IPS-11a (cell line): Measurements from ENCODE around the gene HSPB6.

Experiments used
- H3K4me3 ChIP-seq: one replicate; pipeline ENCODE4 v1.5.1; 2013; ENCODE audit warnings: low read depth, low read length, control low read depth

The HSPB6 gene

DNA sequence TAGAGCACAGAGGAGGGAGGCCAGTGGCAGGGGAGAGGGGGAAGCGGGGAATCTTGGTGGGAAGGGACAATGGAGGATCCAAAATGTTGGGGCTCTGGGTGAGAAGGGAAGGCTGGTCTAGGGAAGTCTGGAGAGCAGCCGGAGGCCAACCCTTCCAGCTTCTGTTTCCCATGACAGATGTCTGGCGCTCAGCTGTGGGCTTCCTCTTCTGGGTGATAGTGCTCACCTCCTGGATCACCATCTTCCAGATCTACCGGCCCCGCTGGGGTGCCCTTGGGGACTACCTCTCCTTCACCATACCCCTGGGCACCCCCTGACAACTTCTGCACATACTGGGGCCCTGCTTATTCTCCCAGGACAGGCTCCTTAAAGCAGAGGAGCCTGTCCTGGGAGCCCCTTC lies 10.3 kb downstream of the HSPB6 start:
- H3K4me3 ChIP-seq: no peak overlapping the region

DNA sequence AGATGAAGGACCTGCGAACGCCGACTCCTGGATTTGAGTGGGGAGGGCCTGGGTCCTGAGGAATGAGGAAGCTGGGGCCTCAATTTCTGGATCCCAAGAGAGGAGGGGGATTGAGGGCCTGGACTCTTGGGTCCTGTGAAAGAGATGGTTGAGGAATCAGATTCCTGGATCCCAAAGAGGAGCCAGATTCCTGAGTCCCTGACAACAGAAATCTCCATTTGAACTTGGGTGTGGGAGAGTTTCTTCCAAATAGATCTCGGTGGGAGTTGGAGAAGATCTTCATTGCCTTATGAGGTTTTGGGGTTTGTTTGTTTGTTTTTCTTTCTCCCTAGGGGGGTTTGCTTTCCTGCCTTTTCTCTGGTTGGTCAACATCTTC lies 10.8 kb downstream of the HSPB6 start:
- H3K4me3 ChIP-seq: peak overlapping the region; percentile 79

DNA sequence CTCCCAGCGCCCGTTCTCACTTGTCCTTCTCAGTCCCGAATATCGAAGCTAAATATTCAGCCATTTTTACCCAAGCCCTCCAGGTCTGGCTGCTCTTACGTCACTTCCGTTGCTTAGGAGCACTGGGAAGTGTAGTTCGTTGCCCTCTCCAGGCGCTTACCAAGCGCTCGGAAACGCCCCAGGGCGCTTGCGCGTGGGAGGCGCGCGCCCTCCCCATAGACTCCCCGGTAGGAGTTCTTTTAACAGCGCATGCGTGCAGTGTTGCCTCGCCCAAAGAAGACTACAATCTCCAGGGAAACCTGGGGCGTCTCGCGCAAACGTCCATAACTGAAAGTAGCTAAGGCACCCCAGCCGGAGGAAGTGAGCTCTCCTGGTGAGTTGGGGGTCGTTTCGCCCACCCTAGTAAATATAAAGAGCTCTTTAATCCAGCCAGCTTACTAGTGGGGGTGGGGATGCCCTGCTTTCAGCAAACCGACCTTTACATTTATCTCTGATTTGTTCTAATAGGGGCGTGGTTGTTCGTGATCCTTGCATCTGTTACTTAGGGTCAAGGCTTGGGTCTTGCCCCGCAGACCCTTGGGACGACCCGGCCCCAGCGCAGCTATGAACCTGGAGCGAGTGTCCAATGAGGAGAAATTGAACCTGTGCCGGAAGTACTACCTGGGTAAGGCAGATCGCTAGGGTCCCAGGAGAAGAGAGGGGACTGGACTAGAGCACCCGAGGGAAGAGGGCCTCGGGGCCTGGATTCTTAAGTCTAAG lies 11.3 kb downstream of the HSPB6 start, which contains the start of the genes PSENEN and U2AF1L4:
TSS of gene PSENEN (plus strand) at position 324 of the 759 bp plus-strand sequence. CDS start at position 604, 280 bp downstream.
TSS of gene U2AF1L4 (minus strand) at position 91 of the 759 bp plus-strand sequence. CDS start at position 64, 27 bp downstream.
- H3K4me3 ChIP-seq: peak within 1 kb of the TSS; percentile 79

GRCh38 chr19:35744430-35745327 lies 12.2 kb downstream of the HSPB6 start:
- peak overlapping the region; percentile 79 for H3K4me3 ChIP-seq

- no peak overlapping the region for H3K4me3 ChIP-seq
These were observed 13.0 kb downstream of the HSPB6 start for GRCh38 chr19:35743640-35744429.

DNA sequence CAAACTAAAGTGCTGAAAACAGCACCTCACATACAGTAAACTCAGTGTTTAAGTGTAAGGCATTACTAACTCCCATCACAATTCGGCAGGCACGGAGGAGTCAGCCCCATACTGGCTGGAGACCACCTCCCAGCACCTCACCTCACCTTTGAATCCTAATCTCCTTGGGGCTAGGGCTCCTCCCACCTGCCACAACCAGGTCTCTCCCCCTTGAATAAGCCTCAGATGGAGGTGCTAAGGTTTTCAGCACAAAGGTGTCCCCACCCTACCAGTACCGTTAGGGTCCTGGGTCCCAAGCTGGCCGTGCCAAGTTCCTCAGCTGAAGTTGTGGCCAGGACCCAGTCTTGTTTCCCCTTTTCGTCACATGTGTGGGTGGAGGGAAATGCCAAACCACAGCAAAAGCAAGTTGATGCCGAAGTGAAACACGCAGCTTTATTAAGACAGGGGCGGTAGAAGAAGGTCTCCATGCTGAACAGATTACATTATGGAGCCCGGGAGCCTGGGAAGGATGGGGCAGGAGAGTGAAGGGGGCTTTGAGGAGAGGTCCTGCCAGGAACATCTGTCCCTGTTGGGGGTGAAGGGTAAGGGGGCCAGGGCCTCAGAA lies 14.6 kb downstream of the HSPB6 start, which contains the start of gene IGFLR1:
TSS of gene IGFLR1 (minus strand) at position 332 of the 604 bp plus-strand sequence. CDS start 1,272 bp downstream, outside the sequence.
- H3K4me3 ChIP-seq: no peak within 1 kb of the TSS

DNA sequence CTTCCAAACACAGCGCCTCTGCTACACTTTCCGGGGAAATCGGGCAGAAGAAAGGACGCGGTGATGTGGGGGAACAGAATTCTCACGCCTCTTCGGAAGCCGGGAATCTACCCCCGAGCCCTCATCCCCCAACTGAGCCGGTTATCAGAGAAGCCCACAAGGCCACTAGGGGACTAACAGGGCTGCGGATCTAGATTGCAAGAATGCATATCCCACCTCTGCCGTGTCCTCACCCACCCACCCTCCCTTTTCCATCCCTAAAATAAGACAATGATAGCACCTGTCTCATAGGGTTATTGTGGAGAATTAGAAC lies 15.7 kb downstream of the HSPB6 start:
- peak overlapping the region; percentile 50 for H3K4me3 ChIP-seq

DNA sequence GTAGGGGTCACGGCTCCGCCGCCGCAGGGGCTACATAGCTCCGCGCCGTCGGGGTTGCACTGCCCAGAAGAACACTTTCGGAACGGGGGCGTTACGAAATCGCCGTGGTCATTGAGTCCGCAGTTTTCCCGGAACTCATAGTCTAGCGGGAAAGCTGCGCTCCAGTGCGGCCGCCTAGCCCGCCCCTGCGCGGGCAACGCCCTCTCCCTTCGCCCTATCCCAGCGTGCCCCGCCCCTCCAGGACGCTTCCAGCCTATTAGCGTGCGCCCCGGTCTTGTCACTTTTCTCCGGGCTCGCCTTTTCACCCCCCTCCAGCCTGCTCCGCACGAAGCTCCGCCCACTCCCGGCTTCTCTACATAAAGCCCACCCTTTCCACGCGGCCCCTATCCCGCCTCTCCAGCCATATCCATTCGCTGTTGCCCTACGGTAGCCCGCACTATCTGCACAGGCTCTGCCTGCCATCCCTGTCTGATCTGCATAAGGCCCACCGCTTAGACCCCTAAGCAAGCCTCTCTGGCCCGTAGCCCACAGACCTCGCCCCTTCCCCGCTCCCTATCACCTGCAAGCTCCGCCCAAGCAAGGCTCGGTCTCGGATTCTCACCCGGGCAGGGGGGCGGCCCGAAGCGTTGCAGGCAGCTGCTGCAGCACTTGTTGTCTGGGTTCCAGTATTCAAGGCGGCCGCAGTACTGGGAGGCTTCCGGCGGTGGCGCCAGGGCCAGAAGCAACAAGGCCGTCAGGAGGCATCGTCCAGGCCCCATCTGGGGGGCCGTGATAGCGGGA lies 16.2 kb downstream of the HSPB6 start:
- H3K4me3 ChIP-seq: peak overlapping the region; percentile 61

- peak overlapping the region; percentile 61 for H3K4me3 ChIP-seq
These were observed 16.8 kb downstream of the HSPB6 start for GRCh38 chr19:35740108-35740422.

- peak overlapping the region; percentile 61 for H3K4me3 ChIP-seq
These were observed 17.3 kb downstream of the HSPB6 start for GRCh38 chr19:35739275-35740107.

- no peak overlapping the region for H3K4me3 ChIP-seq
These were observed 18.0 kb downstream of the HSPB6 start for GRCh38 chr19:35738887-35739229.

DNA sequence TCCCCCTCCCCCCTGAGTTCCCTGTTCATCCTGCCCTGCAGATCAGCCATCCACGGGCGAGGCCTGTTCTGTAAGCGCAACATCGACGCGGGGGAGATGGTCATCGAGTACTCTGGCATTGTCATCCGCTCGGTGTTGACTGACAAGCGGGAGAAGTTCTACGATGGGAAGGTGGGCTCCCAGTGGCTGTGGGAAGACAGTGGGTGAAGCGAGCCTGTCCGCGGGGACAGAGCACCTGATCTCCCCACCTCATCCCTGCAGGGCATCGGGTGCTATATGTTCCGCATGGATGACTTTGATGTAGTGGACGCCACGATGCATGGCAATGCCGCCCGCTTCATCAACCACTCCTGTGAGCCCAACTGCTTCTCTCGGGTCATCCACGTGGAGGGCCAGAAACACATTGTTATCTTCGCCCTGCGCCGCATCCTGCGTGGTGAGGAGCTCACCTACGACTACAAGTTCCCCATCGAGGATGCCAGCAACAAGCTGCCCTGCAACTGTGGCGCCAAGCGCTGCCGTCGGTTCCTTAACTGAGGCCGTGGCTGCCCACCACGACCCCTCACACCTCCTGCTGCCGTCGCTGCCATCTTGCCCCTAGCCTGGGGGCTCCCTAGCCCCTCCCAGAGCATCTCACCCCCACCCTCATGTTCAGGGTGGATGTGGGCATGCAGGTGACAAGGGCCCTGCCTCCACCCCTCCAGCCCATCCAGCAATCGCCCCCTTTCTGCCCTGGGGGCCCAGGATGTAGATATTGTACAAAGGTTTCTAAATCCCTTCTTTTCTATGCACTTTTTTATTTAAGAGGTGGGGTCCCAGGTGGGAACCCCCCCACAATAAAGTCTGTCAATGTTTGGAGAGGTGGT lies 18.6 kb downstream of the HSPB6 start:
- H3K4me3 ChIP-seq: no peak overlapping the region

DNA sequence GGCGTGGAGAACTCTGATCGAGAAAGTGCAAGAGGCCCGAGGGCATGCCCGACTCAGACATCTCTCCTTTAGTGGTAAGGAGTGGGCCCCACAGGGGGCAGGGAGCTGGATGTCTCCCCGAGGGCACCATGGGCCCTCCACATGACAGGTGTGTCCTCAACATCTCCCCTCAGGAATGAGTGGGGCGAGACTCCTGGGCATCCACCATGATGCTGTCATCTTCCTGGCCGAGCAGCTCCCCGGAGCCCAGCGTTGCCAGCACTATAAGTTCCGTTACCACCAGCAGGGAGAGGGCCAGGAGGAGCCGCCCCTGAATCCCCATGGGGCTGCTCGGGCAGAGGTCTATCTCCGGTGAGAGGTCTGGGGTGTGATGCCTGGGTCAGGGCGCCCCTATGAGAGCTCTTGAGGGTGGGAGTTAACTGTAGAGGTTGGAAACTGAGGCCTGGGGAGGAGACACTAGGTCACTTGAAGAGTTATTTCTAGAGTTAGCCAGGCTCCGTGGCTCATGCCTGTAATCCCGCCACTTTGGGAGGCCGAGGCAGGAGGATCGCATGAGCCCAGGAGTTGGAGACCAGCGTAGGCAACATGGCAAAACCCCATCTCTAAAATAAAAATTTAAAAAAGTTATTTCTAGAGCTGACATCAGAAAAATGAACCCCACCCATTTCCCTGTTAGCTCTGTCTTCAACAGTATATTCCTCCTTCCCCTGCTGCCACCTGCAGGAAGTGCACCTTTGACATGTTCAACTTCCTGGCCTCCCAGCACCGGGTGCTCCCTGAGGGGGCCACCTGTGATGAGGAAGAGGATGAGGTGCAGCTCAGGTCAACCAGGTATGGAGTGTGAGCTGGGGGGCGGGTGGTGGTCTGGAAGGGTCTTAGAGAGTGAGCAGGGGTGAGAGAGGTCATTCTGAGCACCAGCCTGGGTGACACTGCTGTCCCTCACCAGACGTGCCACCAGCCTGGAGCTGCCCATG lies 19.6 kb downstream of the HSPB6 start:
- no peak overlapping the region for H3K4me3 ChIP-seq

DNA sequence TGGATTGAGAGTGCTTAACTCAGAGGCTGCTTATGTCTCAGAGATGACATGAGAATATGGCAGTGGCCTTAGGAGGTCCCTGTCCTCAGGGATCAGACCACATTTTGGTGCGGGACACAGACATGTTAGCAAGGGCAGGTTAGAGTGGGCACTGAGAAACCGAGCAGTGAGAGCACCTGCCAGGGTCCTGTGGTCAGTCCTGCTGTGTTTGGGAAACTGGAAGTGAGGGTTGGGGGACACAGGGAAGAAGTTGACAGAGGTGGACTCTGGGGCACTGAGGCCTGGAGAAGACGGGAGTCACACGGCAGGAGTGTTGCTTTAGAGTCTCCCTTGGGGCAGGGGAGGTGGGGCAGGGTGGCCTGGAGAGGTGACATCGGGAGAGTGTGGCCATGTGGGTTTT lies 21.9 kb downstream of the HSPB6 start:
- no peak overlapping the region for H3K4me3 ChIP-seq

GRCh38 chr19:35734273-35734672 lies 22.6 kb downstream of the HSPB6 start:
- no peak overlapping the region for H3K4me3 ChIP-seq

GRCh38 chr19:35733180-35734125 lies 23.4 kb downstream of the HSPB6 start:
- H3K4me3 ChIP-seq: no peak overlapping the region
